ENCODE measurements around the gene GATAD2A.

Gene GATAD2A

DNA sequence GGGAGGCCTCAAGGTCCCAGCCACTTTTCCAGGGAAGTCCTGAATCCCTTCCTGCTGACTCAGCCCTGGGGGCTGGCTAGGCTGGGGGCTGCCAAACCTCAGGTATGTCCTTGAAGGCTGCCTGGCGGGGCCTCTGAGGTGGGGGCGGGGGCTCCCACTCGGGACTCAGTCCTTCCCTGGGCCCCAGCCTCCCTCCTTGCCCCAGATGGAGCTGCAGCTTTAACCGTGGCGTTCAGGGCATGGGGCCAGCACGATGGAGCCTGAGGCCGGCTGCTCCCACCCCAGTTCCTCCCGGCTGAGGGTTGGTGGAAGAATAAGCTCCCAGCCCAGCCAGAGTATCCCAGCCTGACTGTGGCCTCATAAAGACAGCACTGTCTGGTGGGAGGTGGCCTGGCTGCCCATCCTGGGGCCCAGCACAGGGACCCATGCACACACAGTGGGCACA, 145.0 kb downstream of the GATAD2A start:
- TF ChIP-seq, protein P1, sequence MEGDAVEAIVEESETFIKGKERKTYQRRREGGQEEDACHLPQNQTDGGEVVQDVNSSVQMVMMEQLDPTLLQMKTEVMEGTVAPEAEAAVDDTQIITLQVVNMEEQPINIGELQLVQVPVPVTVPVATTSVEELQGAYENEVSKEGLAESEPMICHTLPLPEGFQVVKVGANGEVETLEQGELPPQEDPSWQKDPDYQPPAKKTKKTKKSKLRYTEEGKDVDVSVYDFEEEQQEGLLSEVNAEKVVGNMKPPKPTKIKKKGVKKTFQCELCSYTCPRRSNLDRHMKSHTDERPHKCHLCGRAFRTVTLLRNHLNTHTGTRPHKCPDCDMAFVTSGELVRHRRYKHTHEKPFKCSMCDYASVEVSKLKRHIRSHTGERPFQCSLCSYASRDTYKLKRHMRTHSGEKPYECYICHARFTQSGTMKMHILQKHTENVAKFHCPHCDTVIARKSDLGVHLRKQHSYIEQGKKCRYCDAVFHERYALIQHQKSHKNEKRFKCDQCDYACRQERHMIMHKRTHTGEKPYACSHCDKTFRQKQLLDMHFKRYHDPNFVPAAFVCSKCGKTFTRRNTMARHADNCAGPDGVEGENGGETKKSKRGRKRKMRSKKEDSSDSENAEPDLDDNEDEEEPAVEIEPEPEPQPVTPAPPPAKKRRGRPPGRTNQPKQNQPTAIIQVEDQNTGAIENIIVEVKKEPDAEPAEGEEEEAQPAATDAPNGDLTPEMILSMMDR (IDR thresholded peaks at IDR 0.05; ENCODE audit: low read depth, low read length, missing control alignments), result no peak
- H3K4me3 ChIP-seq (ENCODE audit: low read depth, low read length), result no peak overlapping the region
- no peak for DNase-seq (ENCODE audit: low read depth)

DNA sequence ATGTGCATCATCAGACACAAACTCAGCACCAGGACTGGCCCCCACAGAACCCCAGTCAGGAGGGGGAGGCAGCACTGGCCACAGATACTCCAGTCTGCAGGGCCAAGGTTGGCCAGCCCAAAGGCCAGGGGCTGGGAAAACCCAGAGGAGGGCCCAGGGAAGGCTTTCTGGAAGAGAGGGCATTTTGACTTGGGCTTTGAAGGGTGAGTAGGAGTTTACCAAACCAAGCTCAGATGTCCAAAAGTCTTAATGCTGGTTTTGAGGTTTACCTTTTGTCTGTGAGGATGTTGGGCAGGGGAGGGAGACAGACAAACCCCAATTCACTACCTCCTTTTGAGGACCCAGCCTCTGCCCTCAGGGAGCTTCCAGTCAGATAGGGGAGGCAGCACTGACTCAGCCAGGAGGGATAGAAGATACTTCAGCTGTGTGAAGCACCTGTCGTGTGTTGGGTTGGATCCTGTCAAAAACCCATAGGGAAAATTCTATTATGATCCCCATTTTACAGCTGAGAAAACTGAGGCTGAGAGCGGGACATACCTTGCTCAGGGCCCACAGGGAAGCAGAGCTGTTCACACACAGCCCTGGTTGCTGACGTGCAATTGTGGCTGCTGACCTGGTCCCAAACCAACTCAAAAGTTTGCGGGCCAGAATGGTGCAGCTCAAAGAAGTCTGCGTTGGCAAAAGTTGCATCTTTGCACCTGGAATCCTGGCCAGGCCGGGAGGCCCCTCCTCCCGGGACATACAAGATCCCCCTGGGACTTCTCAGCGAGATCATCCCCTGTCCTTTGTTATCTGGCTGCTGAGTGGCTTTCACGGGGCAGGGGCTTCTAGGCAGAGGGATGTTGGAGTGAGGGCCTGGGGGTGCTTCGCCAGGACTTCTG, 145.7 kb downstream of the GATAD2A start:
- DNase-seq (ENCODE audit: low read depth), result no peak
- H3K4me3 ChIP-seq (ENCODE audit: low read depth, low read length), result no peak overlapping the region
- TF ChIP-seq, protein P1 (IDR thresholded peaks at IDR 0.05; ENCODE audit: low read depth, low read length, missing control alignments), result no peak

DNA sequence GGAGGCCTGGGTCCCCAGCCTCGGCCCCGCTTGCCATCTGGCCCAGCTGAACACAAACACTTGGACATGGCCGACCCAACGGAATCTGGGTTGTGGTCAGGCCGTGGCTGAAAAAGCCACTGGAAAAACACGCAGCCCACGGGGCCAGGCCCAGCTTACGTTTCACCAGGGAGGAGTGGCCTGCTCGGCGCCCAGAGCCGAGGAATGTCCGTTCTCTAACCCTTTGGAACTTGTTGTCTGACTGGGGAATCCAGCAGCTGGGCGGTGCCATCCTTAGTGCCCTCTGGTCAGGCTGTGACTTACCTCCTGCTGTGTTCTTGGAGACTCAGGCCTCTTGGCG, 146.3 kb downstream of the GATAD2A start:
- TF ChIP-seq, protein P1 (IDR thresholded peaks at IDR 0.05; ENCODE audit: low read depth, low read length, missing control alignments), result no peak
- H3K4me3 ChIP-seq (ENCODE audit: low read depth, low read length), result no peak overlapping the region
- DNase-seq (ENCODE audit: low read depth), result no peak

DNA sequence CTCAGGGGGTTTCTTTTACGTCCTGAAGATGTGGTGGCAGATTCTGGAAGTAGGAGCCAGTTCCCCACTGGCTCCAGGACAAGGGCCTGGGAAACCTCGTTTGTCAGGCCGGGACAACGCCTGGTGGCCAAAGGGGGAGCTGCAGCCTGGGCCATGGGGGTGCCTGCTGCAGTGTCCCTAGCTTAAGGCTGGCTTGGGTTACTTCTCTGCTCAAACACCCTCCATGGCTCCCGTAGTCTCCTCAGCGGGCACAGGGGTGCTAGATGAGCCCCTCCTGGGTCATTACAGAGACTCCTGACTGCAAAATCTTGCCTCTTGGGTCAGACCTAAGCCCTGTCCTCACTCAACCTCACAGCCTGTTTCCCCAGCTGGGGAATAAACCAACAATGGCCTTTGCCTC, 147.3 kb downstream of the GATAD2A start:
- DNase-seq (ENCODE audit: low read depth), result no peak
- TF ChIP-seq, protein P1 (IDR thresholded peaks at IDR 0.05; ENCODE audit: low read depth, low read length, missing control alignments), result peak; percentile 89
- H3K4me3 ChIP-seq (ENCODE audit: low read depth, low read length), result no peak overlapping the region

DNA sequence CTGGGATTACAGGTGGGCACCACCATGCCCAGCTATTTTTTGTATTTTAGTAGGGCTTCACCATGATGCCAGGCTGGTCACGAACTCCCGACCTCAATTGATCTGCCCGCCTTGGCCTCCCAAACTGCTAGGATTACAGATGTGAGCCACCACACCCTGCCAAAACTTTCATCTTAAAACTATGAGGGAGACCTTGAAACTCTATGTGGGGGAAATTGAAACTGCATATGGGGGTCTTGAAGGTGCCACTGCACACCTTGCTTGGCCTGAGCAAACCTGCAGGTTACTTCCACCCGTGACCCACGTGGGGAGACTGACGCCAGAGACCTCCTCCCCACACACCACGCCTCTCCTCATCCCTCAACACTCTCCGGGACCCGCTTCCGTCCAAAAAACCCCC, 148.2 kb downstream of the GATAD2A start:
- H3K4me3 ChIP-seq (ENCODE audit: low read depth, low read length), result no peak overlapping the region
- TF ChIP-seq, protein P1 (IDR thresholded peaks at IDR 0.05; ENCODE audit: low read depth, low read length, missing control alignments), result no peak
- no peak for DNase-seq (ENCODE audit: low read depth)

DNA sequence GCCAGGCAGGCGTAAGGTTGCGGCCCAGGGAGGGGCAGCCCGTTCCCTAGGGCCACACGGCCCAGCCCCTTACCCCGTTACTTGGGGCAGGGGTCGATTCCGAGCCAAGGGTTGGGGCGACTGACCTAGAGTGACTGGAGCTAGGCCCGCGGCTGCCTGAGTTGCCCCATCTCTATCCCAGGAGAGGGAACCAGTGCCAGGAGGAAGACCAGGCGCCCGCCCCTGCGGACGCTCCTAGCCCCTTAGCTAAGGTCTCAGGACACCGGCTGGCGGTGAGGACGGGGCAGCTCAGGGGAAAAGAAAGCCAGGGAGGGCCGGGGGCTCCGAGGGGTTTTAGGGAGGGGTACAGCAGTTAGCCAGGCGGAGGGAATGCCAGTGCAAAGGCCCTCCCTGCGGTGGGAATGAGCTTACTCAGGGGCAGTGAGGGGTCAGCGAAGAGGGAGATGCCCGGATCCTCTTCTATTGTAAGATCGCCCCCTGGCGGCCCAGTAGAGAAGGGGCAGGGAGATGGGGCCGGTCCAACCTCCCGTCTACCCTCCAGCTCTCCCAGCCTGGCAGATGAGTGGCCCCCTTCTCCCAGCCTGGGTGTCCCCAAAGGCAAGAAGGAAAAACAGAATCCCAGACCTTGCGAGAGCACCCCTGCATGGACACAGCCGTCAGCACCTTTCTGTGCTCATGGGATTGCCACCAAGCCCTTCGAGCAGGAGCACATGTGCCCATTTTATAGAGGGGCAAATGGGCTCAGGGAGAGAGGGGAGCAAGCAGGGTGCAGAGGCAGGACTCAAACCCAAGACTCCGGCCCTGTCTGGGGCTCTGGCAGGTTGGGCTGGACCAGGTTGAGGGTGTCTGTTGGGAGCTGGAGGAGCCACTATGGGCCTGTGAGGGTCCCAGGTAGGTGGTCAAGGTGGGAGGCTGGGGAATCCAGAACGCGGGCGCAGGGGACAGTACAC, 148.9 kb downstream of the GATAD2A start:
- TF ChIP-seq, protein P1 (IDR thresholded peaks at IDR 0.05; ENCODE audit: low read depth, low read length, missing control alignments), result peak; percentile 85
- DNase-seq (ENCODE audit: low read depth), result no peak

More for the DNA sequence above, 148.9 kb downstream of the GATAD2A start:
- no peak overlapping the region for H3K4me3 ChIP-seq (ENCODE audit: low read depth, low read length)
